GM19193 (cell line): Measurements from ENCODE around the gene SBNO1.

ENCODE experiments used
- POLR2A ChIP-seq: IDR thresholded peaks from 4 replicates; pipeline ENCODE4 v1.6.1; 2011; ENCODE audit not compliant: insufficient read depth, insufficient read length; ENCODE audit errors: extremely low read depth

The SBNO1 gene

DNA sequence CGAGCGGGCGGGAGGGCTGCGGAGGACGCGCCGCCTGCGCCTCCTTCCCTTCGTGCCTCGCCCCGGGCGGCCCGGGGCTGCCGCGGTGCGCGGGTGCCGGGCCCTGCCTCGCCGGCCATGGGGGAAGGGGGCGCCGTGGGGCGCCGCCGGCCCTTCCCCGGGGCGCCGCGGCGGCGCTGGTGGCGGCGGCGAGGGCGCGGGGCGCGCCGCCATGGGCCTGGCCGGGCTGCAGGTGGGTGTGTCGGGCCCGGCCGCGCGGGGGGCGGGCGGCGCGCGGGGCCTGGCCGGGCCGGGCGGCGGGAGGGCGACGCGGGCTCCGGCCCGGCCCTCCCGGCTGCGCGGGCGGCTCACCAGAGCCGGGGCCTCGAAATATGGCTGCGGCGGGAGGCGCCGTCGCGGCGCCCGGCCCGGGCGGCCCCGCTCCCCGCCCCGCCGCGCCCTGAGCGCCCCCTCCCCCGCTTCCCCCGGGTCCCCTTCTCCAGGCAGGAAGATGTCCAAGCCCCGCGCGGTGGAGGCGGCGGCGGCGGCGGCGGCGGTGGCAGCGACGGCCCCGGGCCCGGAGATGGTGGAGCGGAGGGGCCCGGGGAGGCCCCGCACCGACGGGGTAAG is 24.4 kb upstream of the SBNO1 start:
- no peak for TF ChIP-seq POLR2A

DNA sequence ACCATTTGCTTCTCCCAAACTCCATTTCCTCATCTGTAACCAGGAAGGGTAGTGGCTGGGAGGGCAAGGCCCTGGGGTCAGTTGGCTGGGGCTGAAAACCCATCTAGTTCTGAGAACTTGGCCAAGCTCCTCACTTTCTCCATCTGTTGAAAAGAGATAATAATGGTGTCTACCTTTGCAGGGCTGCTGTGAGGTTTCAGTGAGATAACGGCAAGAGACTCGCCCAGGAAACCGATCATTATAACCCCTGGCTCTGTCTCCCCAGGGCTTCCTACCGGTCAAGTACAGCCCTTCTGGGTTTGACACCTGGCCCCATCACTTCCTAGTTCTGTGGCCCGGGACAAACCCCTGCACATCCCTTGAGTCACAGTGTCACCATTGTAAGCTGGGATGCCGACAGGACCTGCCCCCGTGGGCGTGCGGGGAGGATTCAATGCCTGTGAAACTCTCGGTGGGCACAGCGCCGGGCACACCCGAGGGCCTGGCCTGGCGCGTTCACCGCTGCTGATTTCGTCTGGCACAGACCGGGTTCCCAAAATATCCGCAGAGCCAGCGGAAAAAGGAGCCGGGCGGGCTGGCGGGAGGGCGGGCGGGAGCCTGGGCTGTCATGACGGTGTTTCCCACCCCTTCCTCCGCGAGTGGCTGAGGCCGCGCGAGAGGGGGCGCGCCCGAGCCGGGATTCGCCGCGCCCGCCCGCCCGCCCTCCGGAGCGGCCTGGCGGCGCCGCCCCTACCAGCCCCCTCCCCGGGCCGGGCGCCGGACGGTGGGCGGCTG is 23.7 kb upstream of the SBNO1 start:
- peak; percentile 61 for TF ChIP-seq POLR2A

DNA sequence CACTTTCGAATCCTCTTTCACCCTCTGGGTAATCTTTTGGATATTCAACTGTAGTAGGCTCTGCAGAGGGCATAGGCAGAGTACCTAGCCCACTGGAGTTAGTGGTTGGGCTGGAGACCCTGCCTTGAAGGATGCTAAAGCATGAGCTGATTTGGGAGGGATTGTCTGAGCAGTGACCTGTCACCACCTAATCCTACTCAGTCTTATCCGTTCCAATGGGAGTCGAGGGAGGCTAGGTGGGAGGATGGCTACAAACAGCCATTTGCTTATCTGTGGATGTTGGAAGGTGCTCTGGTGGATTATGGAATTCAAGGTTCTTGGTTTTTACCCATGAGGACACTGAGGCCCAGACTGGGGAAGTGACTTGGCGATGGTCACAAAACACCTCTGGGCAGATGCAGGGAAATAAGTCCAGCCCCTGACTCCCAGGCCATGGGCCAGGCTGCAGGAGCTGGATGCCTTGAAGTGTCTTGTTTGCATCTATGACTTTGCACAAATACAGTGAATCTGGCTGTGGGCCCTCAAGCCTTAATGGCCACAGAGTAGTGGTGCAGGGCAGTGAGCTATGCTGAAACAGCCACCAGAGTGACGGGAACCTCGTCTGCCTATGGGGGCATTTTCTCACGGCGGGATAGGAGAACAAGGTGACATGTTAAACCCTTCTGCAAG is 23.0 kb upstream of the SBNO1 start:
- no peak for TF ChIP-seq POLR2A

DNA sequence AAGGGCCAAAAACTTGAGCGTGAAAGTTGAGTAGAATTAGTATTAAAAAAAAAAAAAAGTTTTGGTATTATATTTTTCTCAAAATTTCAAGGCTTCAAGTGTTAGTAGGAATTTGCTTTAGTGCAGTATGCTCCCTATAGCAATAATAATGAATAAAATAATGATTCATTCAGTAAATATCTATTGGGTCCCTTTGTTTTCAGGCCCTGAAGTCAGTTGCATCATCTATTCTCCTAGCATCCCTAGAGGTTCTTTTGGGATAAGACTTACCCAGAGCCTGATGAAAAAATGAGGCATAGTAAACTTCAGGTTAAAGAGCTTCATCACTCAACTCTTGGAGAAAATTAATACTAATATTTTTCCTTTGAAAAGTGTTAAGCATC is 20.3 kb upstream of the SBNO1 start:
- TF ChIP-seq POLR2A = no peak

DNA sequence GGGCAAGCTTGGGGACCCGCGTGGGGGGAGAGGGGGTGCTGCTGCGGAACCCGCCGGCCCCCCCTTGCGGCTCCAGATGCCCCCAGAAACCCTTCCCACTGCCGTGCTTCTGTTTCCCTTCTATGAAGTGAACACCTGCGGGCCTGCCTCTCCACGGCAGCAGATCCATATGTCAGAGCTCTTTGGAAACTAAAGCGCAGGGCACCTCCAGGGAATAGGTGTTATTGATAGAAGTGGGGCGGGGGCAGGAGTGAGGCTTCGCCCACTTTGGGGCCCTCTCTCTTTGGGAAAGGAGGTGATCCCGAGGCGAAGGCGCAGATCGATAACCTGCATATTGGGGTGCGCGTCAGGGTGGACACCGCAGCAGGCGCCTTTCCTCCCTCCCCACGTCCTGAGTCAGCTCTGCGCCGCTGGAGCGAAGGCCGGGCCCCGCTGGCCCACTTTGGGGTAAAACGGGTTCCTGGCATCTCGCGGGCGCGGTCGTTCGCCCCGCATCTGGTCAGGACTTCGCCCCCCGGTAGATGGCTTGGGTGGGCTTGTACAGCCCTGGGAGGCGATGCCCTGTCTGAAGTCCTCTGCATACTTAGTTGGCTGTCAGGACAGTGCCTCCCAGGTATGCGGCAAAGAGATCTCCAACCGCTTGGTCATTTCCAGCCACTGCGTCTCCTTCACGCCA is 19.8 kb upstream of the SBNO1 start:
- no peak for TF ChIP-seq POLR2A

DNA sequence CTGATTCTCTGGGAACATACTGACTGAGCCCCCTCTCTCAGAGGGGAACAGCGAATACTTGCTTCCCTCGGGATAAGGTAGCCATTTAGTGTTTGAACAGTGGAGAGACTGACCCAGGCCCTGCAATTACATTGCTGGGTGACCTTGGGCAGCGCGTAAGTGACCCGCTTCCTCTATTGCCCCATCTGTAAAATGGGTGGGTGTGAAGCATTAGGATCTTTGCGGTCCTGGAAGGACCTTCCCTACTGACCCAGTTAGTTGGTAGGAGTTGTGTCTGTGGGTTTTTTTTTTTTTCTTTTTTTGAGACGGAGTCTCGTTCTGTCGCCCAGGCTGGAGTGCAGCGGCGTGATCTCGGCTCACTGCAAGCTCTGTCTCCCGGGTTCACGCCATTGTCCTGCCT is 18.0 kb upstream of the SBNO1 start:
- TF ChIP-seq POLR2A = no peak

DNA sequence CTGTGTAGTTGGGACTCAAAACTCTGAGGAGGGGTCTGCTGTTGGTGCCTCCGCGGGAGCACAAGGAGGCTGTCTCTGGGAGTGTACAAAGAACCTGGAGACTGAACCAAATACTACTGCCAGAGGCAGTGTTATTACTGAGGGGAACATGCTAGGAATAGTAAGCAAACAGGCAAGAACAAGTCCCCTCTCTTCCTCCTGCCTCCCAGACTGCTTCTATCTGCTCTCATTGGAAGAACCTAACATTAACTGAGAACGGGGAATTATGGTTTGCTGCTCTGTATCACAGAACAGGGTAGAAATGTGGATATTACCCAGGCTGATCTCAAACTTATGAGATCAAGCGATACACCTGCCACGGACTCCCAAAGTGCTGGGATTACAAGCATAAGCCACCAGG is 14.7 kb upstream of the SBNO1 start:
- no peak for TF ChIP-seq POLR2A

DNA sequence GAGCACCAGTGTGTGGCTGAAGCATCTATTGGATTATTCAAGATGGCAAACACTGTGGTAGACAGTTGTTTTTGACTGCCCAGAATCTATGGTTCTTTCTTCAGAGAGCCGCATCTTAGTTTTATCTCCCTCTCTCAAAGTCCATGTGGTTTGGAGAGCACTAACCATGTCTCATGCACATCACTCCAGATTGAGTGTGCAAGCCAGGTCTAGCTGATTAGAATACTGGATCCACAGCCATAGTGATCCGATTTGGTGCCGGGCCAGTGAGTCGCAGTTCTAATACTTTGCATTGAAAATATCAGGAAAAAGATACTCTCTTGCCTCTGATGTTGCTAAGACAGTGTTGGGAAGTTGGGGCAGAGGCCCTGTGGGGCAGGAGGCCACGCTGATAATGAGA is 4.6 kb upstream of the SBNO1 start:
- no peak for TF ChIP-seq POLR2A

DNA sequence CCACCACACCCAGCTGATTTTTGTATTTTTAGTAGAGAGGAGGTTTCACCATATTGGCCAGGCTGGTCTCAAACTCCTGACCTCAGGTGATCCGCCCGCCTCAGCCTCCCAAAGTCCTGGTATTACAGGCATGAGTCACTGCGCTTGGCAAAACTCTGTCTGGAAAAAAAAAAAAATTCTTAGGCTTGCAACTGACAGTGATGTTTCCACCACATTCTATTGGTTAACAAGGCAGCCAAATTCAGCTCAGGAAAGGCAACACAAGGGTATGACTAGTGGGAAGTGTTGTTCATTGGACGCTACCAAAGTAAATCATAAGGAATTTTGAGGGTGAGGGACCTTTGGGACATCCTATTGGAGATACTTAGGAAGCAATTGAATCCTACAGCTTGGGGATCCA is 2.9 kb upstream of the SBNO1 start:
- no peak for TF ChIP-seq POLR2A

DNA sequence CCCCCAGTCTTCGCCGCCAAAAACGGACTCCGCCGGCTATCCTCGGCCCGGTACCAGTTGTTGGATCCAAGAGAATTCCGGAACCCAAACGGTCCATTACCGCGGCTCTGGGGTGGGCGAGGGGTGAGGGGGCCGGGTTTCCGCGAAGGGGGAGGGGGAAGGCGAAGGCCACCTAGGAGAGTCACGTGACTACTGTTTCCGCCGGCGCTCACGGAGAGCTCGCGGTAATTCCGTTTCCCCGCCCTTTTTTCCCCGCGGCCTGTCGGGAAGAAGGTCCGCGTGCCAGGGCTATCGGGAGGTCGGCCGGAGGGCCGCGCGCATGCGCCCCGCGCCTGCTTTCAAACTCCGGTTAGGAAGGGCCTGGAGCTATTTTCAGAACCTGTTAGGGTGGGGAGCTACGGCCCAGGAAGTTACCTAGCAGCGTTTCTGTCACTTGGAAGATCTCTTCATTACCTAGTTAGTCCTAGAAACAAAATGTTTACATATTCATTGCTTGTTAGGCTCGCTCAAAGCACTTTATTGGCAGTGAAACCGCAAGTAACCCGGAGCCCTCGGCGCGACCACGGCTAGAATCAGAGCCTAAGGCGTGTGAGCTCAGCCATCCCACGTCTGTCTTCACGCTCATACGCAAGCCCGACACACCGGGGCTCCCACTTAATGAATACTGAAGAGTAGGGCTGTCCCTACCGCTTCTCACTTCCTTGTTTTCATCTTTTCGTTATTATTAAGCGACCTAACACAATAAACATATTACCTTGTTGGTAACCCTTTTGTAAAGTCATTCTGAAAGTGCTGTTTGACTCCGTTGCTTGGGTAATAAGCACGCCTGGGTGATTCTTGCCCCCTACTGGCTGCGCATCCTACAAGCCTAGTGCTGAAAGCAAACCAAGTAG is 624 bp upstream of the SBNO1 start:
- peak; percentile 92 for TF ChIP-seq POLR2A

DNA sequence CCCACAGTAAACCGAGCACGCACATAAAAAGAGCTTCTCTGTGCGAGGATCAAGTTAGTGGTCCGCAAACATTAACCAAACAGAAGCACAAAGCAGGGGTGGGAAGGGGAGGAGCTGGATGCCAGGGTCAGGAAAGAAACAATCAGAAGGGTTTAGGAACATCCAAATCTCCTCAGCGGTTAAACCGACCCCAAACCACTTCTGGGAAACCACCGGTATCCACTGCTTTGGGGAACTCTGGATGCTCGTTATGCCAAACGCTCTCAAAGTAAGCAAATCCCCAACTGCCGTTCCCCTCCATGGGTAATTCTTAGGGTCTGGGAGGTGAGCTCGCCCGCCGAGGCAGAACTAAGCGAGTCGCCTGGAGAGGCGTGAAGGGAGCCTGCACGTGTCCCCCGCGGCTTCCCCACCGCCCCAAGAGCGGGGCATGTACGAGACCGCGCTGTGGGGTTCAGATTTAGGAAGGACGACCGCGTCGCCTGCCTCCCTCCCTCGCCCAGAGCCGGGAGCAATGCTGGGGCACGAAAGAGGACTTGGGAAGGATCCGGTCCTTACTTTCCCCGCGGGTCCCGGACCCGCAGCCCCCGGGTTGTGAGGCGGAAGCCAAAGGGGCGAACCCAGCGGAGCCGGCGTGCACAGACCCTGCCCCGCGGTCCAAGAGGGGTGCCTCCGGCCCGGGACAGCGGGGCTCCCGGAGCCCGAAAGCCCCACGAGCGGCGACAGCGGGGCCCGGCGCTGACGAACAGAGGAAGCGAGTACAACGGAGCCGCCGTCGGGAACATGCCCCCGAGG is 711 bp downstream of the SBNO1 start:
- TF ChIP-seq POLR2A = no peak

DNA sequence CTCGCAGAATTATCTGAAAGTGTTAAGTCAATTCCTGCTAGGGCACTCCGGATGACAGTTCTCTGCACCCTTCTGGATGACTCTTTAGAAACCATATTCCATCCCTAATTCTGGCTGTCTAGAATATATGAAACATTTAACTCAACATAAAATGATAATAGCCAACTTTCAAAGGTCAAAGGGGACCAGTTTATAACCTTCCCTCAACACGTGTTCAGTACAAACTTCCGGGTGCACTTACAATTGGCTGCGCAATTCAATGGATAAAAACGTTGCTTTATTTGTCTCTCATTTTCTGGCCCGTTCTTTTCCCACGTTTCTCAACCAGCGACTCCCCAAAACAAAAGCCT is 1.3 kb downstream of the SBNO1 start:
- TF ChIP-seq POLR2A = no peak

DNA sequence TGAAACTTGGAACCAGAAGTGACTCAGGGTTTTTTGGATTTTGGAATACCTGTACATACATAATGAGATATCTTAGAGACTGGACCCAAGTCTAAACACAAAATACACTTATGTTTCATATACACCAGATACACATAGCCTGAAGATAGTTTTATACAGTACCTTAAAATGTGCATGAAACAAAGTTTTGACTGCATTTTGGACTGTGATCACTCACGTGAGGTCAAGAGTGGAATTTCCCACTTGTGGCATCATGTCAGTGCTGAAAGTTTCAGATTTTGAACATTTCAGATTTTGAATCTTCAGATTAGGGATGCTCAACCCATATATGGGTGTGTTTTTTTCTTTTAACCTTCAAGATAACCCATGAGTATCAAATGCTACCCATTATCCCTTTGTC is 6.6 kb downstream of the SBNO1 start:
- TF ChIP-seq POLR2A = no peak

DNA sequence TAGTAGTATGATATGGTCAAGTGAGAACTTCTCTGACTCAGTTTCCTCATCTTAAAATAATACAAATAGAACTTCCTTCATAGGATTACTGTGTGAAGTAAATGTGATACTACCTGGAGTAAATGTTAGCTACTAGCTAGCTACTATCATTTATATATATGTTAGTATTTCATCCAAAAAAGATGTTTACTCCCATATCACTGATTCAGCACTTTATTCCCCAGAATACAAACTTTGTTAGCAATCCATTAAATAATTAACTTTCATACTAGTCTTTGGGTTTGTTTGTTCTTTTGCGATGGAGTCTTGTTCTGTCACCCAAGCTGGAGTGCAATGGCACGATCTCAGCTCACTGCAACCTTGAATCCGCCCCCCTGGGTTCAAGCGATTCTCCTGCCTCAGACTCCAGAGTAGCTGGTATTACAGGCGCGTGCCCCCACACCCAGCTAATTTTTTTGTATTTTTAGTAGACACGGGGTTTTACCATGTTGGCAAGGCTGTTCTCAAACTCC is 8.4 kb downstream of the SBNO1 start:
- TF ChIP-seq POLR2A = no peak
